AG10803 (cell line): ENCODE data around the gene CS.

Experiments used
- DNase-seq: peaks from one replicate; pipeline ENCODE4 v3.0.0; 2010; ENCODE audit warnings: low read depth
- H3K4me3 ChIP-seq: 2 replicates; pipeline ENCODE4 v1.5.1; 2011; ENCODE audit warnings: mild to moderate bottlenecking, low read length, control low read depth
- TF ChIP-seq, protein P1 (sequence below): conservative IDR thresholded peaks from 2 replicates; pipeline ENCODE4 v1.5.1; 2011; ENCODE audit warnings: mild to moderate bottlenecking, low read length, control low read depth, inconsistent platforms

Gene CS

DNA sequence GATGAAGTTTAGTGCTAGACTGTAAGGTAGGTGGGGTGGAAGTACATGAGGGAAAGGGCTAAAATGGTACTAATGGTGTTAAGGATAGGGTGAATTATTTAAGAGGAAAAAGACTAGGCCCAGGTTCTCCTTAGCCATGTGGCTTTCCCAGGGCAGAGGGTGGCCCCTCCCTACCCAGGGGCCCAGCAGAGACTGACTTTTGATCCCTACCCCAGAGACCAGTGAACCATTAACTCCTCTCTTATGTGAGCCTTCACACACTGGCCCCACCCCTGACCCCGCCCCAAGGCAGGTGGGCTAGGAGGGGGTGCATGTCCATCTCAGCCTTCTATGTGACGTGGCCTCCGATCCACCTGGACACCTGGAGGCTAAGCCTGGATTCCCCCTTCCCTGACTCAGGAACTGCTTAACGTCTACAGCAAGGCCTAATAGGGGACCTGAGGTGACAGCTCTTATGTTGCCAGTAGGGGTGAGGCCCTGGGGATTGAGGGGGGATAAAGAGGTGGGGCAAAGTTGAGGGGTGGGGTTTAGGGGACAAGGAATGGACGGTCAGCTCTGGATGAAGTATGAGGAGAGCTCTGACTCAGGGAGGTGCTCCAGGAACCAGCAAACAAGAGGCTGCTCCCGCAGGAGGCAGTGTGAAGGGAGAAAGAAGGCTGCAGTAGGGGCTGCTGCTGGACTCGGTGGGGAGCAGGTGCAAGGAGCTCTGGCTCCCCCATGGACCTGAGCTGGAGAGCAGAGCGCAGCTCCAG lies 69.5 kb downstream of the CS start:
- no peak for DNase-seq
- no peak overlapping the region for H3K4me3 ChIP-seq
- TF ChIP-seq, protein P1, sequence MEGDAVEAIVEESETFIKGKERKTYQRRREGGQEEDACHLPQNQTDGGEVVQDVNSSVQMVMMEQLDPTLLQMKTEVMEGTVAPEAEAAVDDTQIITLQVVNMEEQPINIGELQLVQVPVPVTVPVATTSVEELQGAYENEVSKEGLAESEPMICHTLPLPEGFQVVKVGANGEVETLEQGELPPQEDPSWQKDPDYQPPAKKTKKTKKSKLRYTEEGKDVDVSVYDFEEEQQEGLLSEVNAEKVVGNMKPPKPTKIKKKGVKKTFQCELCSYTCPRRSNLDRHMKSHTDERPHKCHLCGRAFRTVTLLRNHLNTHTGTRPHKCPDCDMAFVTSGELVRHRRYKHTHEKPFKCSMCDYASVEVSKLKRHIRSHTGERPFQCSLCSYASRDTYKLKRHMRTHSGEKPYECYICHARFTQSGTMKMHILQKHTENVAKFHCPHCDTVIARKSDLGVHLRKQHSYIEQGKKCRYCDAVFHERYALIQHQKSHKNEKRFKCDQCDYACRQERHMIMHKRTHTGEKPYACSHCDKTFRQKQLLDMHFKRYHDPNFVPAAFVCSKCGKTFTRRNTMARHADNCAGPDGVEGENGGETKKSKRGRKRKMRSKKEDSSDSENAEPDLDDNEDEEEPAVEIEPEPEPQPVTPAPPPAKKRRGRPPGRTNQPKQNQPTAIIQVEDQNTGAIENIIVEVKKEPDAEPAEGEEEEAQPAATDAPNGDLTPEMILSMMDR, result no peak

DNA sequence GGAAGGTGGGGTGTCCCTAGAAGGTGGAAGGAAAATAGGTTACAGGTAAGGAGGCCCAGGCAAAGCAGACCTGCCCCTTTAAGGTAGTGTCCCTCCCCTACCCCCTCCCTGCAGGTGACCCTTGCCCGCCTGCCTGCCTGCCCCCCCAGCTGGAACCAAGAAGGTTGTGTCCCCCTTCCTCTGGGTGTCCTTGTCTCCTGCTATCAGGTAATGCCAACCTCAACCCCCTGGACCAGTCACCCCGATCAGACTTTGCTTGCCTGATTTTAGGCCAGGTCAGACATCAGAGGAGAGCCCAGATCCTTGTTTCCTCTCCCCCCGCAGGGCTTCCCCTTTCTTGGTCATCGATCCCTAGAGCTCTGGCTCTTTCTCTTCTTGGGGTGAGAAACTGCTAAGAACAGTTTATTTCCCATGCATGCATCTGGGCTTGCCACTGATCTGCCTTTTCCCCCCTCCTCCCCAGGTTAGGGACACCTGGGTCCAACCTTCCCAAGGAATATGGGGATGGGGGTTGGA lies 70.2 kb downstream of the CS start, which contains the start of gene SLC39A5:
TSS of gene SLC39A5 (plus strand) at position 136 of the 516 bp plus-strand sequence. CDS start 1,224 bp downstream, outside the sequence.
- DNase-seq, result no peak
- TF ChIP-seq, protein P1, result no peak

DNA sequence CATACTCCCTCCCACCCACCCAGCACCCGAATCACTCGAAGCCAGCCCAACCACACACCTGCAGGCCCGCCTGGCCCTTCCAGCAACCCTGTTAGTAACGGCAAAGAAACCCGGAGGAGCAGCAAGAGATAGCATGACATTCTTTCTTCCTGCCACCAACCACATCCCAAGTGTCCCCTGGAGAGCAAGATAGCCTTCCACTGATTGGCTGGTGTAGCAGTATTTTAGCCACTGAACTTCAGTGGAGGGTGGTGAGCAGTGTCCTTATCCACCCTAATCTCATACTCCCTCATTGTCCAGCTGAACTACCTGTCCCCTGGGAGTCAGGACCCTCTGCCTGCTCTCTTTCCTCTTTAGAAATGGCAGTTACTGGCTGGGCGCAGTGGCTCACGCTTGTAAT lies 71.0 kb downstream of the CS start:
- TF ChIP-seq, protein P1, result no peak
- H3K4me3 ChIP-seq, result no peak overlapping the region
- DNase-seq, result no peak

More for the DNA sequence above, 70.2 kb downstream of the CS start, which contains the start of gene SLC39A5:
- no peak within 1 kb of the TSS for H3K4me3 ChIP-seq

DNA sequence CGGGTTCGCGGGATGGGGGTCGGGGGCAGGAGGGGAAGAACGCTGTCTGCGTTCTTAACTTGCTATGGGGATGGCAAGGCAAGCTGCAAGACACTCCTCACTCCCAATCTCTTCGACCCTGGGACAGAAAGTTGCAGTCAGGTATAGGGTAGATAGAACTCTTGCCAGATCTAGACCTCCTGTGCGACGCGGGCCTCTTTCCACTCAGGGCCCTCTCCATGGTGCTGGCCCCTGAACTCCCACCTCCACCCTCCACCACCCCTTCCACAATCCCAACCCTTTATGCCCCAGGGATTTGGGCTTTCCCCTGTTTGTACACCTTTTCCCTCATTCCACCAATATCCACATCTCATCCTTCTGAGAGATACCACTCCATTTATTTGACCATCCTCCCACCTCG lies 75.2 kb downstream of the CS start:
- TF ChIP-seq, protein P1, result no peak
- peak overlapping the region; percentile 78 for H3K4me3 ChIP-seq

DNA sequence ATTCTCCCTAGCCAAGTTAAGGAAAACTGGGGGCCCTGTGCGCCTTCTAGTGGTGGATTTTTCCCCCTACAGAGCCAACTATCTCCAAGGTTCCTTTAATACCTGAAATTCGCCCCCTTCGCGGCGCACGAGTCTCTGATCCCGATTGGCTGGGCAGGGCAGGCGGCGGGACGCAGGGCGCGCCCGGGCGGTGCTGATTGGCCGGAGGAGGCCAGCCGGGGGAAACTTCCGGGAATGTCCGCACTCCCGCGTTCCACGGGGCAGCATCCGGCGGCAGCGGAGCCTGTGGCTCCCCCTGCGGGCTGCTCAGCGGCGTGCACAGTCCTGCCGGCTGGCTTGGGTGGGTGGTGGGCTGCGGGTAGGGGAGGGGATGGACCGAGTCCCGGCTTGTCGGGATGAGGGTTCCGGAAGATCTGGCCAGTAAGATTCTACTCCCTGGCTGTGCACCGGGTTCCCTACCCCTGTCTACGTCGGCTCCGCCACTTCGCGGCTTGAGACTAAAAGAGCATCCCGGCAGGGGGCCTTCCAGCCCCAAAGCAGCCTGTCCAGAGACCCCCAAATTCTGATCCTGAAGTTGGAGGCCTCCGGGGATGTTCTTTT lies 75.9 kb downstream of the CS start, which contains the start of gene NABP2:
TSS of gene NABP2 (plus strand) at position 241 of the 600 bp plus-strand sequence. CDS start 515 bp downstream, outside the sequence.
- DNase-seq, result peak; percentile 97
- TF ChIP-seq, protein P1, result peak; percentile 71
- H3K4me3 ChIP-seq, result peak within 1 kb of the TSS; percentile 78

More for the DNA sequence above, 75.2 kb downstream of the CS start:
- no peak for DNase-seq

DNA sequence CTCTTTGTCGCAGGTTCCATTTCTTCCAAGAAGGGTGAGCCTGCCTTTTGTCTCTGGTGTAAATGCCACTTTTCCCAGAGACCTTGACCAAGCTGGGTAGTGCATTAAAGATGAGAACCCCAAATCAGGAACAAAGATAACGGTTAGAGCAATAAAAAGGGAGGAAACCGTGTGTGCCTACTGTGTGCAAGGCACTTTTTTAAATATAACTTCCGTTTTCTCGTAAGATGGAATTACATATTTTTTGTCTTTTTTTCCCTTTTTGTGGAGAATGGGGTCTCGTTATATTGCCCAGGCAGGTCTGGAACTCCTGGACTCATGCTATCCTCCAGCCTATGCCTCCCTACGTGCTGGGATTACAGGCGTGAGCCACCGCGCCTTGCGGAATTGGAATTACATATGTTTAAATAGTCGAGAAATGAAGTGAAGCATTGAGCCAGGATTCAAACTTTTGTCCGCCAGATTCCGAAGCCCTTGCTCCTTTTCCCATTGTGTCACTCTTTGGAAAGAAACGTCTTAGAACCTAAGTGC lies 76.5 kb downstream of the CS start:
- DNase-seq, result no peak
- peak overlapping the region; percentile 48 for H3K4me3 ChIP-seq

More for the DNA sequence above, 76.5 kb downstream of the CS start:
- TF ChIP-seq, protein P1, result no peak
